ENCODE results near the gene ACAP2. TPM values are rescaled to one million over a fixed set of nuclear protein-coding genes. Genes with fewer than 3 reads are reported as not detected.
A peak's percentile ranks its signal among the peaks of the same experiment; 100 is the strongest.

ACAP2 gene
- total and polyA plus RNA-seq, 2 donors (not counting 1 experiment from before 2014, with no cell fraction given) = 33.7 to 86.5 TPM

- TF ChIP-seq CTCF (conservative IDR thresholded peaks at IDR 0.05 in 1 of 2, IDR thresholded peaks at IDR 0.05 in 1 of 2; ENCODE audit: low read depth in 1 of 2, low read length in 2 of 2) (peak; percentile 28 to 45), EZH2 (IDR thresholded peaks at IDR 0.05; ENCODE audit: low read length, missing control alignments) (no peak)
- peak; percentile 81 to 86 for DNase-seq (ENCODE audit: low read depth in 2 of 2)
Measured at GRCh38 chr3:195270817-195271409, 171.9 kb downstream of the ACAP2 start, which contains the start of gene XXYLT1. Gene XXYLT1 (minus strand): TSS chr3:195271159. CDS start chr3:195271058, 101 bp downstream.

DNA sequence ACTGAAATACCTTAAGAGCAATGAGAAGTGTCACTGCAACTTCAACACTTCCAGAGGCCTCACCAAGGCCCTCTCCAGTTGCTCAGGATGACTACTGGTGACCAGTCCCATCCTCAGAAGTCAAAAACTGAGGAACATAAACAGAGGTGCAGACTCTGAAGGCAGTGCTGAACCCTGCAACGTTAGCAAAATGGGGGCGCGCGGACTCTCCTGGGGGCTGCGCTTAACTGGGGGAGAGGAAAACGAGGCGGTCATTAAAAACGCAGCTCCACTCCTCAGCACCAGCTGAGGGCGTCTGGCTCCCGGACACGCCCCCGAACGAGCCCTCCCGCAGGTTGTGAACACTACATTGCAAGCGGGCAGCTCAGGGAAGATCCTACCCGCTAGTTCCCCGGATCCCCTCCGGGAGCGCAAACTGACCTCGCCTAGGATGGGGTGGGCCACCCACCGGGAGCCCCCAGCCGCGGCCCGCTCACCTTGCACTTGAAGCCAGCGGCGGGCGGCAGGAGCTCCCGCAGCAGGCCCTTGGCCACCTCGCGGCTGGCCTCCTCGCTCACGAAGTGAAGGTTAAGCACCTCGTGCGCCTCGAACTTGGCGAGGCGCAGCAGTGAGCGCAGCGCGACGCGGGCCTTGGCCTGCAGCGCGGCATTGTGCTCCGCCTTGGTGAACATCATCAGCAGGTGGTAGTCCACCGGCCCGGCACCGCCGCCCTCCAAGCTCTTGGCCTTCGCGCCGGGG lies 172.6 kb downstream of the ACAP2 start:
- Histone ChIP-seq H4K20me1 (ENCODE audit: control insufficient read depth, extremely low read depth, insufficient read depth, low read length) (no peaks in the 10 kb centered on the region), H3K4me2 (ENCODE audit: extremely low read depth, insufficient read depth, low read length) (peak overlapping the region; percentile 81), H3K4me1 (ENCODE audit: control insufficient read depth, extremely low read depth, insufficient read depth, low read length) (peaks cover 3% of the 10 kb centered on the region), H3K27ac (ENCODE audit: insufficient read depth, low read length) (peak overlapping the region; percentile 39), H3K36me3 (ENCODE audit: control insufficient read depth, insufficient read depth, low read length) (peaks cover 3% of the 10 kb centered on the region), H2AFZ (ENCODE audit: low read length) (peak overlapping the region; percentile 84), H3K27me3 (ENCODE audit: control insufficient read depth, insufficient read depth, low read length) (no peaks in the 10 kb centered on the region), H3K4me3 (replicated peaks in 1 of 4; ENCODE audit: control extremely low read depth in 1 of 4, insufficient read depth in 1 of 4, low read depth in 3 of 4, low read length in 4 of 4) (peak overlapping the region; percentile 50 to 78 (median 62)), H3K79me2 (ENCODE audit: control insufficient read depth, insufficient read depth, low read length) (peaks cover 12% of the 10 kb centered on the region), H3K9me3 (ENCODE audit: control insufficient read depth, insufficient read depth, low read depth, low read length) (no peaks in the 10 kb centered on the region), H3K9ac (ENCODE audit: insufficient read depth, low read length) (peak overlapping the region; percentile 63)
- TF ChIP-seq EZH2 (IDR thresholded peaks at IDR 0.05; ENCODE audit: low read length, missing control alignments) (no peak), CTCF (conservative IDR thresholded peaks at IDR 0.05 in 1 of 2, IDR thresholded peaks at IDR 0.05 in 1 of 2; ENCODE audit: low read depth in 1 of 2, low read length in 2 of 2) (no peak)
- peak; percentile 46 to 56 for DNase-seq (ENCODE audit: low read depth in 2 of 2)

More at GRCh38 chr3:195270817-195271409, 171.9 kb downstream of the ACAP2 start, which contains the start of gene XXYLT1:
- Histone ChIP-seq H3K4me1 (ENCODE audit: control insufficient read depth, extremely low read depth, insufficient read depth, low read length) (peaks cover 3% of the 10 kb centered on the region), H3K4me2 (ENCODE audit: extremely low read depth, insufficient read depth, low read length) (peak within 1 kb of the TSS; percentile 87), H3K27ac (ENCODE audit: insufficient read depth, low read length) (peak within 1 kb of the TSS; percentile 39), H4K20me1 (ENCODE audit: control insufficient read depth, extremely low read depth, insufficient read depth, low read length) (no peaks in the 10 kb centered on the region), H3K9ac (ENCODE audit: insufficient read depth, low read length) (peak within 1 kb of the TSS; percentile 63), H2AFZ (ENCODE audit: low read length) (peak within 1 kb of the TSS; percentile 84), H3K9me3 (ENCODE audit: control insufficient read depth, insufficient read depth, low read depth, low read length) (no peaks in the 10 kb centered on the region), H3K36me3 (ENCODE audit: control insufficient read depth, insufficient read depth, low read length) (peaks cover 2% of the 10 kb centered on the region), H3K27me3 (ENCODE audit: control insufficient read depth, insufficient read depth, low read length) (no peaks in the 10 kb centered on the region), H3K4me3 (replicated peaks in 1 of 4; ENCODE audit: control extremely low read depth in 1 of 4, insufficient read depth in 1 of 4, low read depth in 3 of 4, low read length in 4 of 4) (peak within 1 kb of the TSS; percentile 50 to 89 (median 64)), H3K79me2 (ENCODE audit: control insufficient read depth, insufficient read depth, low read length) (peaks cover 12% of the 10 kb centered on the region)

GRCh38 chr3:195269375-195270078 lies 173.3 kb downstream of the ACAP2 start:
- H3K9me3 ChIP-seq (ENCODE audit: control insufficient read depth, insufficient read depth, low read depth, low read length) = no peaks in the 10 kb centered on the region
- no peak overlapping the region for H3K9ac ChIP-seq (ENCODE audit: insufficient read depth, low read length)
- H3K27ac ChIP-seq (ENCODE audit: insufficient read depth, low read length) = no peak overlapping the region
- no peaks in the 10 kb centered on the region for H4K20me1 ChIP-seq (ENCODE audit: control insufficient read depth, extremely low read depth, insufficient read depth, low read length)
- H3K4me2 ChIP-seq (ENCODE audit: extremely low read depth, insufficient read depth, low read length) = peak overlapping the region; percentile 81
- no peak for DNase-seq (ENCODE audit: low read depth in 2 of 2)
- peak overlapping the region; percentile 44 for H2AFZ ChIP-seq (ENCODE audit: low read length)
- peaks cover 3% of the 10 kb centered on the region for H3K36me3 ChIP-seq (ENCODE audit: control insufficient read depth, insufficient read depth, low read length)
- peak overlapping the region; percentile 50 to 78 (median 62) for H3K4me3 ChIP-seq (replicated peaks in 1 of 4; ENCODE audit: control extremely low read depth in 1 of 4, insufficient read depth in 1 of 4, low read depth in 3 of 4, low read length in 4 of 4)
- peaks cover 12% of the 10 kb centered on the region for H3K79me2 ChIP-seq (ENCODE audit: control insufficient read depth, insufficient read depth, low read length)
- H3K27me3 ChIP-seq (ENCODE audit: control insufficient read depth, insufficient read depth, low read length) = no peaks in the 10 kb centered on the region
- no peak for TF ChIP-seq EZH2 (IDR thresholded peaks at IDR 0.05; ENCODE audit: low read length, missing control alignments)
- no peak for TF ChIP-seq CTCF (conservative IDR thresholded peaks at IDR 0.05 in 1 of 2, IDR thresholded peaks at IDR 0.05 in 1 of 2; ENCODE audit: low read depth in 1 of 2, low read length in 2 of 2)
- peaks cover 3% of the 10 kb centered on the region for H3K4me1 ChIP-seq (ENCODE audit: control insufficient read depth, extremely low read depth, insufficient read depth, low read length)

All from fibroblast of lung (primary cell).